KMS-11 (cell line): ENCODE results near the gene ETFB.

Source experiments
- H2AFZ ChIP-seq: fragments of 200-600 bp; sonication (generic); 2 replicates; pipeline ENCODE4 v1.6.1; 2016; ENCODE audit warnings: antibody characterized with exemption, mixed run types, low read depth
- H3K27ac ChIP-seq: fragments of 200-600 bp; sonication (generic); 2 replicates; pipeline ENCODE4 v1.6.1; 2016; ENCODE audit warnings: mild to moderate bottlenecking, mixed run types
- H3K27me3 ChIP-seq: fragments of 200-600 bp; sonication (generic); 2 replicates; pipeline ENCODE4 v1.6.1; 2017; ENCODE audit warnings: mild to moderate bottlenecking, low read depth, mixed run types, moderate library complexity; ENCODE audit not compliant: insufficient read depth
- H3K36me3 ChIP-seq: fragments of 200-600 bp; sonication (generic); 2 replicates; pipeline ENCODE4 v1.6.1; 2017; ENCODE audit warnings: mild to moderate bottlenecking, mixed run types; ENCODE audit not compliant: insufficient read depth
- H3K4me1 ChIP-seq: fragments of 200-600 bp; sonication (generic); 2 replicates; pipeline ENCODE4 v1.6.1; 2016; ENCODE audit warnings: mild to moderate bottlenecking, low read depth, mixed run types; ENCODE audit not compliant: poor library complexity, severe bottlenecking
- H3K4me2 ChIP-seq: fragments of 200-600 bp; sonication (generic); 2 replicates; pipeline ENCODE4 v1.7.0; 2016; ENCODE audit warnings: mild to moderate bottlenecking, mixed run types
- H3K4me3 ChIP-seq: fragments of 200-600 bp; sonication (generic); IDR thresholded peaks from 2 replicates; pipeline ENCODE4 v1.6.1; 2017; ENCODE audit warnings: low read depth, low read length, mixed read lengths; ENCODE audit not compliant: insufficient read depth
- H3K79me2 ChIP-seq: fragments of 200-600 bp; sonication (generic); 2 replicates; pipeline ENCODE4 v1.6.1; 2016; ENCODE audit warnings: low read depth, mixed run types; ENCODE audit not compliant: insufficient read depth
- H3K9ac ChIP-seq: fragments of 200-600 bp; sonication (generic); 2 replicates; pipeline ENCODE4 v1.6.1; 2016; ENCODE audit warnings: mild to moderate bottlenecking, mixed run types
- H4K20me1 ChIP-seq: fragments of 200-600 bp; sonication (generic); 2 replicates; pipeline ENCODE4 v1.6.1; 2016; ENCODE audit warnings: mild to moderate bottlenecking, mixed run types; ENCODE audit not compliant: insufficient read depth
- CTCF ChIP-seq: fragments of 200-600 bp; sonication (generic); conservative IDR thresholded peaks from 2 replicates; pipeline ENCODE4 v1.6.1; 2017; ENCODE audit warnings: low read depth, mild to moderate bottlenecking, antibody characterized with exemption, low read length, moderate library complexity, mixed read lengths

ETFB gene

DNA sequence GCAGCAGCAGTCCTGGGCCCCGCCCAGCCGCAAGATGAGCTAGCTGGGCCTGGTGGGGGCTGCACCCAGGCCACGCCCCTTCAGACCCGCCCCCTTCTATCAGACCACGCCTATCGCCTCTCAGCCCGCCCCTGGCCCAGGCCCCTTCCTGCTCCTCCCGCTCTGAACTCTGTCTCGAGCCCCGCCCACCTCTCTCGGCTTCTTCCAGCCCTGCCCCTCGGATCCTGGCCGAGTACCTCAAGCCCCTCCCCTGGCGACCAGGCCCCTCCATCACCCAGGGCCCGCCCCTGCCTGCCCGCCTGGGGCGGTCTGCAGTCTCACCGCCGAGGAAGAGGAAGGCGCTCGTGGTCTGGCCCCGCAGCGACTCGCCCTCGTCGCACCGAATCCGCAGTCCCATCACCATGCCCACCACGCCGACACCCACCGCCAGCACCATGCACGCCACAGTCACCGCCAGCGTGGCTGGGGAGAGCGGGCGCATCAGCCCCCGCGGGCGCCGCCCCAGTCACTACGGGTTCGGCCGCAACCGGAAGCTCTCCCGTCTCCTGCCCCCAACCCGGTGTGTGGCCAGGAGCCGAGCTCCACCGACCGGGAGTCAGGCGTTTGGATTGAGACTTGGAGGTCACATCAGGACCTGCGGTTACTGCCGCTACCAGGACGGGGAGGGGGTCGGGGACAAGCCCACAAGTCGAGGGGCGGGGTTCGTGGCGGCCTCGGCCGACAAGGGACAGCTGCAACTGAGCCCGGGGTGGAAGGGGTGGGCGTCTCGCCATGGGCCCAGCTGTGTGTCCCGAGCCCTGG, 1.6 kb upstream of the ETFB start:
- no peaks in the 10 kb centered on the region for H3K36me3 ChIP-seq
- H3K27me3 ChIP-seq = no peaks in the 10 kb centered on the region
- H2AFZ ChIP-seq = no peak overlapping the region
- H3K9ac ChIP-seq = no peak overlapping the region
- no peak overlapping the region for H3K4me2 ChIP-seq
- H3K27ac ChIP-seq = no peak overlapping the region
- no peaks in the 10 kb centered on the region for H3K79me2 ChIP-seq
- H4K20me1 ChIP-seq = no peaks in the 10 kb centered on the region
- H3K4me1 ChIP-seq = no peaks in the 10 kb centered on the region
- no peak for TF ChIP-seq CTCF
- H3K4me3 ChIP-seq = no peak overlapping the region

DNA sequence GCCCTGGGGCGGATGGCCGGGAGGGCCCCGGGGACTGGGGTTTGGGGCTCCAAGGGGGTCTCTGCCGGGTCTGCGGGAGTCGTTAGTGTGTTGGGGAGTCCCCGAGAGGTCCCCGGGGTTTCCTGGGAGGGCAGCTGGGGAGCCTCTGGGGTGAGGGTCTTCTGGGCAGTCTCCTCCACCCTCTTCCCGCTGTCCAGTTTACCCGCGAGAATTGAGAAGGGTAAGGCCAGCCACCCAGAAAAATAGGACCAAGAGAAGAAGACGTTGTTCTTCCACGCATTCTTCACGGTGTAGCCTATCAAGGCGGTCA, 1.0 kb upstream of the ETFB start:
- Histone ChIP-seq H3K79me2 (no peaks in the 10 kb centered on the region), H3K4me3 (no peak overlapping the region), H4K20me1 (no peaks in the 10 kb centered on the region), H3K4me2 (no peak overlapping the region), H3K4me1 (no peaks in the 10 kb centered on the region), H3K9ac (no peak overlapping the region), H3K27me3 (no peaks in the 10 kb centered on the region), H3K36me3 (no peaks in the 10 kb centered on the region), H3K27ac (no peak overlapping the region), H2AFZ (no peak overlapping the region)
- no peak for TF ChIP-seq CTCF

DNA sequence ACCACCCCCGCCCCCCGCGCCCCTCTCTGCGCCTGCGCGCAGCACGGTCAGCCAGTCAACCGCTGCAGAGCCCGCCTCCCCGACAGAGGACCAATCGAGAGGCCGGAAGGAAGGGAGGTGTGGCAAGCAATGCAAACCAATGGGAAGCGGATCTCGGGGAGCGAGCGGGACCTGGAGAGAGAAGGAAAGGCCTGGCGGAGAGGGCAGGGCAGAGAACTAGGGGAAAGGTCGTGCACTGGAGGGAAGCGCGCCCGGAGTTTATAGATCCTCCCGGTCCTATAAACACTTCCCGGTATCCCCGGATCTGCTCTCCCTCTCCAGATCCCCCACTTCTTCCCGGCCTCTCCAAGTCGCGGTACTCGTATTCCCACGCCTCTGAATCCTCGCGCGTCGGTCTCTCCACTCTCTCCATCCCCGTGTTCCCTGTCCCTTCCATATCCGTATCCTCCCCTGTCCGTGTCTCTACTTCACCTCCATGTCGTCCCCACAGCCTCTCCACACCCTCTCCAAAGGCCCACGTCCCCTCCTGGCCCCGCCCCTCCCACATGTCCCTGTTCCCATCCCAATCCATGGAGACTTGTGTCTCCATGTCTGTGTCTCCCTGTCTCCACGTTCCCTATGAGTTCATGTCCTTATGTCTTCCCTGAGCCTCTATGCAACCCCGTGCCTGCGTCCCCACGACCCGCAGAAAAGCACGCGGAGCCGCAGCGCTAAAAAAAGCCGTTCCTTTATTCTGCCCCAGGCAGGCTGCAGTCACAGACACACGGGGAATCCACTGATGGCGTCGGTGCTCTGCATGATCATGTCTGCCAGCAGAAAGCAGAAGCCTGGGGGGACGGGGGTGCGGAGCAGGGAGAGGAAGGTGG, 434 bp upstream of the ETFB start:
- no peaks in the 10 kb centered on the region for H3K36me3 ChIP-seq
- no peak overlapping the region for H3K4me3 ChIP-seq
- no peak for TF ChIP-seq CTCF
- no peaks in the 10 kb centered on the region for H3K27me3 ChIP-seq
- no peak overlapping the region for H3K9ac ChIP-seq
- no peak overlapping the region for H3K4me2 ChIP-seq
- H3K4me1 ChIP-seq = no peaks in the 10 kb centered on the region
- H2AFZ ChIP-seq = no peak overlapping the region
- no peaks in the 10 kb centered on the region for H4K20me1 ChIP-seq
- H3K27ac ChIP-seq = no peak overlapping the region
- no peaks in the 10 kb centered on the region for H3K79me2 ChIP-seq

- no peak overlapping the region for H3K4me3 ChIP-seq
- no peaks in the 10 kb centered on the region for H3K4me1 ChIP-seq
- H2AFZ ChIP-seq = no peak overlapping the region
- no peaks in the 10 kb centered on the region for H3K79me2 ChIP-seq
- no peak overlapping the region for H3K27ac ChIP-seq
- TF ChIP-seq CTCF = no peak
- no peaks in the 10 kb centered on the region for H3K27me3 ChIP-seq
- no peaks in the 10 kb centered on the region for H3K36me3 ChIP-seq
- no peaks in the 10 kb centered on the region for H4K20me1 ChIP-seq
- no peak overlapping the region for H3K9ac ChIP-seq
- no peak overlapping the region for H3K4me2 ChIP-seq
These were observed 800 bp downstream of the ETFB start for GRCh38 chr19:51365211-51365964.
